Mesothelial cell of epicardium (in vitro differentiated cells): ENCODE data around the gene DCLK1. TPM values are rescaled to one million over a fixed set of nuclear protein-coding genes. Genes with fewer than 3 reads are reported as not detected.

Experiments
- DNase-seq, 2 experiments: peaks; one replicate each; pipeline ENCODE4 v3.0.0; 2021; ENCODE audit warnings: low spot score in 2 of 2; ENCODE audit not compliant: unreplicated experiment in 2 of 2
- H3K27ac Mint-ChIP-seq: 2 replicates; pipeline ENCODE4 v1.8.0; 2021; ENCODE audit warnings: mixed read lengths
- H3K27me3 Mint-ChIP-seq: 2 replicates; pipeline ENCODE4 v1.8.0; 2021; ENCODE audit warnings: low read depth, mixed read lengths
- H3K36me3 Mint-ChIP-seq: 2 replicates; pipeline ENCODE4 v1.8.0; 2021; ENCODE audit warnings: mixed read lengths
- H3K4me1 Mint-ChIP-seq: 2 replicates; pipeline ENCODE4 v1.8.0; 2021; ENCODE audit warnings: mixed read lengths
- H3K4me3 Mint-ChIP-seq: 2 replicates; pipeline ENCODE4 v1.8.0; 2021; ENCODE audit warnings: mild to moderate bottlenecking, moderate library complexity, mixed read lengths
- H3K9me3 Mint-ChIP-seq: 2 replicates; pipeline ENCODE4 v1.8.0; 2021; ENCODE audit warnings: mixed read lengths
- total RNA-seq: library from RNA; stranded (reverse); gene quantifications from 3 replicates; pipeline ENCODE4 v1.2.1, GENCODE V29; 2021
- TF ChIP-seq, protein P1 (sequence below): fragments of 200-600 bp; sonication (generic); IDR thresholded peaks from one replicate; pipeline ENCODE4 v1.5.0; 2021; ENCODE audit warnings: antibody characterized with exemption; ENCODE audit not compliant: unreplicated experiment

The DCLK1 gene
- total RNA-seq, 1 donor from 2014 or later: 21.7 TPM

DNA sequence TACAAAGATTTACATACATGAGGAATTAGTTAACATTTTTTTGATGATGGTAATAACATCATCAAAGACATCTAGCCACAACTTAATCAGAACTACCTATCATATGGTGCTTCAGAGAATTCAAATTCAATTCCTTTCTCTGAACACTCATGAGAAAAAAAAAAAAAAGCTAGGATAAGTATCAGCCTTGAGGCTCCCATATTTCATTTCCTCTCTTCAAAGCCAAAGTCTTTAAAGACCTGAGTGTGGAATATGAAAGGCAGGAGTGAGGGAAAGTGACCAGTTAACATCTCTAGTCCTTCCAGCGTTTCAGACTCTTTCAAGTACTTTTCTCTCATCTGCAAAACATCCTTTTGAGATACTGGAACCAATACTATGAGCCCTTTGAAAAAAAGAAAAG lies 137.5 kb downstream of the DCLK1 start:
- no peak overlapping the region for H3K4me3 Mint-ChIP-seq
- DNase-seq: no peak
- peak overlapping the region; percentile 89 for H3K27ac Mint-ChIP-seq
- peaks cover 75% of the 10 kb centered on the region for H3K4me1 Mint-ChIP-seq
- no peaks in the 10 kb centered on the region for H3K36me3 Mint-ChIP-seq
- TF ChIP-seq, protein P1, sequence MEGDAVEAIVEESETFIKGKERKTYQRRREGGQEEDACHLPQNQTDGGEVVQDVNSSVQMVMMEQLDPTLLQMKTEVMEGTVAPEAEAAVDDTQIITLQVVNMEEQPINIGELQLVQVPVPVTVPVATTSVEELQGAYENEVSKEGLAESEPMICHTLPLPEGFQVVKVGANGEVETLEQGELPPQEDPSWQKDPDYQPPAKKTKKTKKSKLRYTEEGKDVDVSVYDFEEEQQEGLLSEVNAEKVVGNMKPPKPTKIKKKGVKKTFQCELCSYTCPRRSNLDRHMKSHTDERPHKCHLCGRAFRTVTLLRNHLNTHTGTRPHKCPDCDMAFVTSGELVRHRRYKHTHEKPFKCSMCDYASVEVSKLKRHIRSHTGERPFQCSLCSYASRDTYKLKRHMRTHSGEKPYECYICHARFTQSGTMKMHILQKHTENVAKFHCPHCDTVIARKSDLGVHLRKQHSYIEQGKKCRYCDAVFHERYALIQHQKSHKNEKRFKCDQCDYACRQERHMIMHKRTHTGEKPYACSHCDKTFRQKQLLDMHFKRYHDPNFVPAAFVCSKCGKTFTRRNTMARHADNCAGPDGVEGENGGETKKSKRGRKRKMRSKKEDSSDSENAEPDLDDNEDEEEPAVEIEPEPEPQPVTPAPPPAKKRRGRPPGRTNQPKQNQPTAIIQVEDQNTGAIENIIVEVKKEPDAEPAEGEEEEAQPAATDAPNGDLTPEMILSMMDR: no peak
- no peaks in the 10 kb centered on the region for H3K9me3 Mint-ChIP-seq
- no peaks in the 10 kb centered on the region for H3K27me3 Mint-ChIP-seq

DNA sequence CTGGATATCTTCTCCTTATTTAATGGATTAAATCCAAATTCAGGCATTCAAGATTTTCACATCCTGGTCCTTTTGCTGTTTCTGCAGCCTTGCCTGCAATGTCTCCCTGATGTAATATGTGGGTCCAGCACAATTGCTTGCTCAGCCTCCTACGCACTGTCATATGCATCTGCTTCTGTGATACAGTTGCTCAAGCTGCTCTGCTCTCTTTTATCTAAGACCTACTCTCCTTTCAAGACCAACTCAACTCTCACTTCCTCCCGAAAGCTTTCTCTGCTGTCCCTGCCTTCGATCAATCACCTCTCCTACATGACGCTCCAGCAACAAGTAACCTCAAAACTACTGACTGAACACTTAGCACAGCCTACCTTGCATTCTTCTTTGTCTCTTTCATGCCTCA lies 138.2 kb downstream of the DCLK1 start:
- DNase-seq: no peak
- Mint-ChIP-seq H3K4me3 (no peak overlapping the region), H3K4me1 (peaks cover 78% of the 10 kb centered on the region), H3K36me3 (no peaks in the 10 kb centered on the region), H3K27me3 (no peaks in the 10 kb centered on the region), H3K9me3 (no peaks in the 10 kb centered on the region), H3K27ac (peak overlapping the region; percentile 35)
- TF ChIP-seq, protein P1: no peak

DNA sequence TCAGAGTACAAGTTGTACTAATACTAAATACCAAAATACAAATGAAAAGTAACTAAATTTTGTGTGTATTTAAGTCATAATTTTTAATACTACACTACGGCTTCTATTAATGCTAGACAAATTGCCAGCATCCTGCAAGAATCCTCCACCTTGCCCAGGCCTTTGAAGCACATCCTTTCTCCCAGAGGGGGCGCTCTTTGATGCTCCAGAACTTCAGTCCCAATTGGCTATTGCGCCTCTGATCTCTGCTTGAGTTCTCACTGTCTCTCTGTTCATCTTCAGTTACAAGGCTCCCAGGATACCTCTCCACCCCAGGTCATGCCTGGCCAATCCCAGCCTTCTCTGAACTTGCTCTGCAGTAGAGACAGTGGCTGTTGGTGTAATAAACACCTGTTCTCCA lies 141.0 kb downstream of the DCLK1 start:
- H3K4me3 Mint-ChIP-seq: no peak overlapping the region
- H3K27me3 Mint-ChIP-seq: no peaks in the 10 kb centered on the region
- H3K9me3 Mint-ChIP-seq: no peaks in the 10 kb centered on the region
- TF ChIP-seq, protein P1: no peak
- no peaks in the 10 kb centered on the region for H3K36me3 Mint-ChIP-seq
- no peak overlapping the region for H3K27ac Mint-ChIP-seq
- DNase-seq: no peak
- H3K4me1 Mint-ChIP-seq: peaks cover 74% of the 10 kb centered on the region

DNA sequence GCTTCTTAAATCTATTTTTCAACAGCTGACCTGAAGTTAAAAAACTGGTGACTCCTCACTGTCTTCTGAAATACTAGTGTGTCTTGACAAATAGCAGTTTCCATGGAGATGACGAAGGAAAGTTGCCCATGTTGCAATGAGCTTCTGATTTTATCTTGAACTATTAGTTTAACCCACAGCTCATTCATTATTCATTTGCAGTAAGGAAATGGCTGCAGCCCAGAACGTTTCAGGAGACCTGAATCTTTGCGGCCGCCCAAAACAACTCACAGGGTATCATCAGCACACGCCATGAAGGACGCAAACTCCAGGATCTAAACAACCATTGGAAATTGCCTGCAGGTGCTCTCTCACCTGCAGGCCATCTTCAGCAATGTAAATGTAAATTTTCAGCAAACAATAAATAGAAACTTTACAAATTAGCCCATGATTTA lies 142.5 kb downstream of the DCLK1 start:
- DNase-seq: no peak
- H3K4me1 Mint-ChIP-seq: peaks cover 69% of the 10 kb centered on the region
- no peak overlapping the region for H3K4me3 Mint-ChIP-seq
- no peaks in the 10 kb centered on the region for H3K9me3 Mint-ChIP-seq
- no peaks in the 10 kb centered on the region for H3K36me3 Mint-ChIP-seq
- H3K27ac Mint-ChIP-seq: peak overlapping the region; percentile 35
- no peaks in the 10 kb centered on the region for H3K27me3 Mint-ChIP-seq
- TF ChIP-seq, protein P1: no peak

DNA sequence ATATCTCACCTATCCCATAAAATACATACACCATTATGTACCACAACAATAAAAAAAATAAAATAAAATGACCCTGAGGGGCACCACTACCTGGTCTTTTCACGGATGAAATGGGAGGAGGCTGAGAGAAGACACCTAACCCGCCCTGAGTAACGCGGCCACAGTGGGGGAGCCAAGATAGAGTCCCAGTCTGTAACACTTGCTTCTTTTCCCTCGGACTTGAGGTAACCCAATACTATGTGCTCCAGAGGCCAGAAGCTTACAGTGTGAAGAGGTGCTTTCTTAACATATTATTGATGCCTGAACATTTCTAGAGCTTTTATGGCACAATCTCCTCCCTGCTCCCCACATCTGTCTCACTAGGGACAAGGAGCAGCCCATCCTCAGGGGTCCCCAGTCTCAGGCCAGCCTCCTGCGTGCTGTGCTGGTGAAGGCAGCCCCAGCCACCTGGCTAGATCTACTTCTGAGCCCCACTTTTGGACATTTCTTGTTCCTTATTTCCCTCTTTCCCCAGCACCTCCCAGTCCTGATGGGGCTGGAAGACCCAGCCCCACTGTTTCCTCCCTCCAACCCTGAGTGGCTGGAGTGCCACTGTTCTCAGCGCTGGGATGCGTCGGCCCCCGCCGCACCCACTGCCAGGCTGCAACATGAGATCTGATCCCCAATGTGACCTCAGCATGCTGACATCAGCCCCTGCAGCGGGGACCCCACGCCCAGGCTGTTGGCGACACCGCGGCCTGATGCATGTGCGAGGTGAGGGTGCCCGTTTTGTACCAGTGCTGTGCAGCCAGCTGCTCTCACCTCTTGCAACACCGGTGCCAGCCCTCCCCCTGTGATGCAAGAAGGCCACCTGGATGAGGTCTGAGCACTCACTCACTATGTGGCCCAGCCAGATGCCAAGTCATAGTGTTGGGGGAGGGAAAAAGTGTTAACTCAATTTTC lies 143.3 kb downstream of the DCLK1 start:
- Mint-ChIP-seq H3K36me3 (no peaks in the 10 kb centered on the region), H3K27ac (peak overlapping the region; percentile 79), H3K4me3 (no peak overlapping the region), H3K9me3 (no peaks in the 10 kb centered on the region), H3K4me1 (peaks cover 61% of the 10 kb centered on the region), H3K27me3 (no peaks in the 10 kb centered on the region)
- no peak for DNase-seq
- TF ChIP-seq, protein P1: no peak
